GM19239 (cell line): ENCODE measurements around the gene SLC39A8.

ENCODE experiments used
- DNase-seq: peaks from one replicate; pipeline ENCODE4 v3.0.0; 2011; ENCODE audit warnings: low spot score; ENCODE audit not compliant: insufficient read length
- FAIRE-seq: peaks from 2 replicates; lab custom pipeline; 2011; peaks lifted over from hg19 to GRCh38; lab: Jason Lieb, UNC

The SLC39A8 gene

DNA sequence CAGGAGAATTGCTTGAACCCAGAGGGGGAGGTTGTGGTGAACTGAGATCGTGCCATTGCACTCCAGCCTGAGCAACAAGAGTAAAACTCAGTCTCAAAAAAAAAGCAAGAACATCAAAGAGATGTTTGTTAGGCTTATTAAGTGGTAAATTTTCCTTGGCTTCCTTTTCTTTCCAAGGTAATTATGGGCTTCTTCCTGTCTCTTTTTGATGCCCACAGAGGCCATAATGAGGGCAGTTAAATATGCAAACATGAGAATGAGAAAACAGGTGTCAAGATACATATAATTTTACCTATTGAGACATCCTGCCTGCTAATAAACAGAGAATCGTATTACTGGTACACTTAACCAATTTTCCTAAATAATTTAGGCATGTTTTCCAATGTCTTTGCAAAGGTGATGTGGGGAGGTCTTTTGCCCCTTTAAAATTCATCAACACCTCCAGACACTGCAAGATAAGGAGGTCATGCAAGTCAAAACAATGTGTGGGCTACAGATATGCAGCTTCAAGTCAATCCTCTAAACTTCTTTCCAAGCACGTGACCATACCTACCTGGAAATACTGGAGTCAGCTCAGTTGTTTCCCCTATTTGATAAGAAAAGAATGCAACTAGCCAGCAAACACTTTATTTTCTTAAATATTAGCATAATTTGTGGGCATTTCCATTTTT is 2.7 kb downstream of the SLC39A8 start:
- peak; percentile 54 for FAIRE-seq
- no peak for DNase-seq

DNA sequence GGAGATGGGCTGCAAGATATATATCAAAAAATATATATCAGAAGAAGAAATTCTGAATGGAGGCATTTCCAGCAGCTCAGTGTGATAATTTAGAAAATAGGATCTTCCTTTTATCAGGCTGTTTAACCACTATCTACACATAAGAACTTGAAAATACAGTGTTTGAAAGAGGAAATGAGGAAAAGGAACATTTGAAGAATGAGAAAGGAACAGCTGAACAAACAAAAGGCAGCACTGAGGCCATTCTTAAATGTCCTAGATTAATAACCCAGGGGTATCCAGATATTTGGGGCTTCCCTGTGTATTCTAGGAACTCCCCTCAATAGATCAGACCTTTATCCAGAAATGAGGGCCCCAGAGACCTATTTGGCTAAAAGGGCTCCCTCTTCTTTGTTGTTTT is 4.1 kb downstream of the SLC39A8 start:
- peak; percentile 23 for FAIRE-seq
- DNase-seq = no peak

DNA sequence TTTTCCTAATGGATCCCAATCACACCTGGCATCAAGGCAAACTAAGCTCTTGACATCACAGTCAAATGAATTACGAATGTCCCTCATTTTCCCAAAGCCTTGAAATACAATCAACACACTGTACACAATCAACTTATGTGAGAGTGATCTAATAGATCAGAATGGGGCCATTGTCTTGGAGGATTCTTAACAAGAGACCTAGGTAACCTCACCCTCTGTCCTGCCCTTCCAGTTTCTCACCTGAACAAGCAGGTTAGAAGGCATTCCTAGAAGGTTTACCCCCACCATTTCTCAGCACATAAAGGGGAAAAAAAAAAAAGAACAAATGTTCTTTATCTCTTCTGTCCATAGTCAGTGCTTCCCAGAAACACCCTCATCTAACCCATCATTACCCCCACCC is 6.3 kb downstream of the SLC39A8 start:
- FAIRE-seq = no peak

DNA sequence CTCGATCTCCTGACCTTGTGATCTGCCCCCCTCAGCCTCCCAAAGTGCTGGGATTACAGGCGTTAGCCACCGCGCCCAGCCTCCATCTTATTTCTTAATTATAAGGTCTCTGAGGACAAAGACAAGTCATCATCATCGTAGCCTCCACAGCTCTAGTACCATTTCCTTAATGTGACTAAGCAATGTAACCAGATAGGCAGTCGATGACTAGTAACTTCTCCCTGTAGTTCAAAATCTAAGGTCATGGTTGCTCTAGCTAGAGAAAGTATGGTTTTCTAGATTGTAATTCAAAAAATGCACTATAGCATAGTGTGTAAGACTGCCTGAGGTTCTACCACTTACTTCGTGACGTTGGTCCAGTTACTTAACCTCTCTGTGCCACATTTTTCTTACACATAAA is 6.9 kb downstream of the SLC39A8 start:
- no peak for FAIRE-seq
- no peak for DNase-seq

More for the DNA sequence above, 6.3 kb downstream of the SLC39A8 start:
- no peak for DNase-seq

GRCh38 chr4:102335616-102336015 is 9.7 kb downstream of the SLC39A8 start:
- FAIRE-seq = no peak

GRCh38 chr4:102334624-102335023 is 10.7 kb downstream of the SLC39A8 start:
- FAIRE-seq (no peak), DNase-seq (no peak)

More at GRCh38 chr4:102335616-102336015, 9.7 kb downstream of the SLC39A8 start:
- DNase-seq = no peak

GRCh38 chr4:102333787-102334186 is 11.5 kb downstream of the SLC39A8 start:
- DNase-seq = no peak

GRCh38 chr4:102328045-102328444 is 17.2 kb downstream of the SLC39A8 start:
- FAIRE-seq = no peak
- DNase-seq = no peak

More at GRCh38 chr4:102333787-102334186, 11.5 kb downstream of the SLC39A8 start:
- FAIRE-seq = no peak

DNA sequence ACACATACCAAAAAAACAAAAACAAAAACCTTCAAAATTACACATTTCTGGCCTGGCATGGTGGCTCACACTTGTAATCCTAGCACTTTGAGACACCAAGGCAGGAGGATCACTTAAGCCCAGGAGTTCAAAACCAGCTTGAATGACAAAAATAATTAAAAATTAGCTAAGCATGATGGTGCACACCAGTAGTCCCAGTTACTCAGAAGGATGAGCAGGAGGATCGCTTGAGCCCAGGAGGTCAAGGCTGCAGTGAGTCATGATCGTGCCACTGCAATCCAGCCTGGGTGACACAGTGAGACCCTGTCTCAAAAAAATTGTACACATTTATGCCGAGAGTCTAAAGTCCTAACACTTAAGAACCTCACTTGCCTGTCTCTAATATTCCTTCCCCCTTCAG is 18.3 kb downstream of the SLC39A8 start:
- DNase-seq (no peak), FAIRE-seq (no peak)

GRCh38 chr4:102324730-102325129 is 20.6 kb downstream of the SLC39A8 start:
- FAIRE-seq (peak; percentile 11), DNase-seq (no peak)

DNA sequence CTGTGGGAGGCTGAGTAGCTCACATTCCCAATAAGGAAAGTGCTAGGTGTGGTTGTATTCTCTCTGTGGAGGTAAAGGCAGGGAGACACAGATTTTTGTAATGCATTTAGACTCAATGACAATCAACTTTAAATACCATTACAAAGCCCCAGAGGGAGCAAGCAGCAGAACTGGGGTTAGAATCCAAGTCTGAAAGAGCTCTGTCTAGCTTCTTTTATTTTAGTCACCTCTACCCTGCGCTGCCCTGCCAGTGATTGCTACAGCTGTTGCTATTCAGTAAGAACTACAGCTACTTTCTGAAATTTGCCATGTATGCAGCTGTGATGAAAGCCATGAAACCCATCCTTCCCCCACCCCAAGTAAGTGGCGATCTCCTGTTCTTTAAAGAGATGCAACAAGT is 22.5 kb downstream of the SLC39A8 start:
- no peak for FAIRE-seq
- no peak for DNase-seq

DNA sequence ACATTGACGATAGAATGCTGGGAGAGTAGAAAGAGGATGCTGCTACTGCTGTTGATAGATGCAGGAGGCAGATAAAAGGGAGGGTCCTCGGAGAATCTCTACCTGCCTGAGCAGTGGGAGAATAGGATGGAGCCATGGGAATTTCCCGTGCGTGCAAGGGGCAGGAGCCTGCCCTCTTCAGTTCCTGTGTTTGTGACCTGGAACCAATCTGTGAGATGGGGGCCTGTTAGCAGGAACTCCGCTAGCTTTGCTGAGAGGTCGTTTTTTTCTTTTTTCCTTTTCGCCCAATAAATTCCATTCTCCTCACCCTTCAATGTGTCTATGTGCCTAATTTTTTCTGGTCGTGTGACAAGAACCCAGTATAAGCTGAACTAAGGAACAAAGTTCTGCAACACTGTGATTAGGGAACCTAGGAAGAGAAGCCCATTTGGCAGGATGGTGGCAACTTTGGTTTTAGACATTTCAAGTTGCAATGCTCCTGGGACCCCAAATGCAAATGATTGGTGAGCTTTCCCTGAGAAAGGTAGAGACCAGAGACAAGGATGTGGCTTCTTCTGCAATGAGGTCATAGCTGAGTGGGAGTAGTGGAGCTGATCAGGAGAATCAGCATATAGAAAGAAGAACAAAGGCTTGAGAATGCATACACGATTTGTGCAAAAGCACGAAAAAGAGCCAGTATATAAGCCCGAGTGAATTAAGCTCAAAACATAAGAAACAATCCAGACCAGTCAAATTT is 23.9 kb downstream of the SLC39A8 start:
- FAIRE-seq (peak; percentile 94), DNase-seq (no peak)

- FAIRE-seq (no peak), DNase-seq (no peak)
Measured at GRCh38 chr4:102319594-102319993, 25.7 kb downstream of the SLC39A8 start.

DNA sequence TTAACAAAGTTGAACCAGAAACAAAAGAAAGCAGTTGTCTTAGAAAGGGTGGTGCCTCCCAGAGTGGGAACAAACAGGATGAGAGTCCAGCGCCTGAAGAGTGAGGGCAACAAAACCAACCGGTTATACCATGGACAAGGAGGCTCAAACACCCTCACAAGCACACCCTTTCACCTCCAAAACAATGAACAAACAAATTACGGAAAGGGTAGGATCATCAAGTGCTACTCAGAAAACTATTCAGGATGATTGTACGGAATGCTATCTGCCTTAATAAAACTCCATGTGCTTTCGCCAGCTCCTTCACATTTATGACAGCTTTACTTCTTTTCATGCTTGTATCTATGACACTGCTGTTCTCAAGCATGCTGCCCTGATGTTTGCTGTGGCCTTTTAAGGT is 26.8 kb downstream of the SLC39A8 start:
- FAIRE-seq (no peak), DNase-seq (no peak)

- no peak for DNase-seq
- FAIRE-seq = no peak
Measured at GRCh38 chr4:102318105-102318504, 27.2 kb downstream of the SLC39A8 start.

- no peak for FAIRE-seq
- no peak for DNase-seq
Measured at GRCh38 chr4:102317459-102317858, 27.8 kb downstream of the SLC39A8 start.

DNA sequence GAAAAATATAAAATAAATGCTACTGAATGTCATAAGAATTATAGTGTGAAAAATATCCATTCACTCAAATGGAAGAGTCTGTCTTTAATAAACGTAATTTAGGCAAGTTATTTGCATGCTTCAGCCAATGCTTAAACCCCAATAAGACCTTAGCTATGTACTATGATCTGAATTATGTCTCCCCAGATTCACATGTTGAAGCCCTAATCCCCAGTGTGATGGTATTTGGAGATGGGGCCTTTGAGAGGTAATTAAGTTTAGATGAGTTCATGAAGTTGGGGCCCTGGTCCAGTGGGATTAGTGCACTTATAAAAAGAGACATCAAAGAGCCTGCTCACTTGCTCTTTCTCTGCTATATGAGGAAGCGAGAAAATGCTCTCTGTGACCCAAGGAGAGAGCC is 28.7 kb downstream of the SLC39A8 start:
- FAIRE-seq = no peak

GRCh38 chr4:102315532-102315931 is 29.8 kb downstream of the SLC39A8 start:
- no peak for FAIRE-seq
- no peak for DNase-seq

More for the DNA sequence above, 28.7 kb downstream of the SLC39A8 start:
- DNase-seq = no peak

DNA sequence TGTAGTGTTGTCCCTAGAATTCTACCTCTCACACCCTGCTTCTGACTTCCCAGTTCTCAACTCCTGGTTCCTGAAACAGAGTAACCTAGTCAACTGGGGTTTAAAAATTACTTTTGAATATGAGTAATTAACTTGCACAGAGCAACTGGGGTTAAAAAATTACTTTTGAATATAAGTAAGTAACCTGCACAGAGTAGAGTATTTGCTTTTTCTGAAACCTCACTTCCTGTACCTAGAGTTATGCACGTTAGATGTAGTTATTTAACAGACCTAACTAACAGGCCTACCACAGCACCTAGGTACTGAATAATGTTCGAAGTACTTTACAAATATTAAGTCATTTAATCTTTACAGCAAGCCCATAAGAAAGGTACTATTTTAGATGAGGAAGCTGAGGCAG is 32.9 kb downstream of the SLC39A8 start:
- peak; percentile 49 for FAIRE-seq
- DNase-seq = no peak

DNA sequence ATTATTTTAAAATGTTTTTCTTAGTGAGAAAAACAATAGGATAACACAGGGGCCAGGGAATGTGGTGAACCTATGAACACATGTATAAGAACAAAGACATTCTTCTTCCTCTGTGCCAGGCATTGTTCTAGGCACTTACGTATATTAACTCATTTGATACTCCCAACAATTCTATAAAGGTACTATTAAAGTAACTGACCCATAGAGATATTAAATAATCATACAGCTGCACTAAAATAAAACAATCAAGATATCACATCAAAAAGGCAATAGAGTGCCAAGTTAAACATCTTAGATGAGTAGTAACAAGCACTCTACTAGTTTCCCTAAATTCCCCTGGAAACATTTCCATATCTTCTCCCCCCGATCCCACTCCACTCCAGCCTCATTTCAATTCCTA is 33.4 kb downstream of the SLC39A8 start:
- DNase-seq (no peak), FAIRE-seq (no peak)

DNA sequence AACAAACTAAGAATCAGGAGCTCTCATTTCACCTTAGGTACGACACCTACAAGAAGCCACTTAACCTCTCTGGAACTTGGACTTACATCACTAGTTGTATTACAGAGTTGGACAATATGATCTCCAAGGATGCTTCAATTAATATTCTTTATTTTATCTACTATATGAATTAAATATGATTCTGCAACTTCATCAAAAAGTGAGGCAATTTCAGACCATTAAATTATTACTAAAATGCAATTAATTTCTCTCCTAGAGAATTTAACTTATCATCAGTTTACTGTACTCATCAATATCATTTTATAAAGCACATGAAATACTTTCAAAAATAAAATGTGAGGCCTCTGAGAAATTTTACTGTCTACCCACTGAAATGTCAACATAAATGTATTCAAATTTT is 33.9 kb downstream of the SLC39A8 start:
- FAIRE-seq (no peak), DNase-seq (no peak)
